Measurements from ENCODE around the gene TTC19. TPM values are rescaled to one million over a fixed set of nuclear protein-coding genes. Genes with fewer than 3 reads are reported as not detected.

Gene TTC19
- total and polyA plus RNA-seq, 2 of the 8 experiments (the other 6 are each of a cell fraction or from before 2014, with no cell fraction given) = 11.8 to 55.0 TPM

GRCh38 chr17:16033729-16034349, 34.2 kb downstream of the TTC19 start:
- FAIRE-seq (no peak), DNase-seq (ENCODE audit: low read depth in 1 of 2, low spot score in 2 of 2) (no peak)
- no peak overlapping the region for H2BK5ac ChIP-seq (ENCODE audit: low read depth, low read length)
- no peak for TF ChIP-seq CEBPB (IDR thresholded peaks at IDR 0.05; ENCODE audit: low read depth, low read length)
- no peak overlapping the region for H3K27ac ChIP-seq (ENCODE audit: low read depth, low read length)
- POLR2A ChIA-PET (ENCODE audit: partially characterized antibody) = interaction anchor here (0.6 to 1.6 kb wide), 8 partner anchors 9 to 442 kb away, joined by 3 to 4 read pairs (median 3); partner anchors contain the start of genes TTC19 and ZSWIM7
- no peak overlapping the region for H2BK120ac ChIP-seq (replicated peaks; ENCODE audit: low read depth, low read length)
- no peaks in the 10 kb centered on the region for H3K79me2 ChIP-seq (ENCODE audit: control insufficient read depth in 1 of 2, insufficient read depth in 2 of 2, low read length in 2 of 2)
- H3K79me1 ChIP-seq (ENCODE audit: low read depth, low read length) = no peaks in the 10 kb centered on the region
- H3K4me2 ChIP-seq (ENCODE audit: insufficient read depth in 1 of 2, low read depth in 2 of 2, low read length in 2 of 2) = no peak overlapping the region
- no peak overlapping the region for H2BK20ac ChIP-seq (ENCODE audit: low read length)
- H2AFZ ChIP-seq (ENCODE audit: low read length) = no peak overlapping the region
- H4K20me1 ChIP-seq (replicated peaks in 1 of 2; ENCODE audit: control insufficient read depth in 1 of 2, insufficient read depth in 2 of 2, low read length in 2 of 2) = peaks cover 2% of the 10 kb centered on the region in 2 experiments
- H3K4ac ChIP-seq (replicated peaks; ENCODE audit: insufficient read length, low read depth, low read length) = no peak overlapping the region
- no peak overlapping the region for H2BK15ac ChIP-seq (ENCODE audit: low read length)
- H3K27me3 ChIP-seq (replicated peaks in 1 of 4; ENCODE audit: control insufficient read depth in 3 of 4, extremely low read depth in 1 of 4, insufficient read depth in 3 of 4, low read length in 3 of 4) = no peaks in the 10 kb centered on the region
- peaks cover 9 to 86% (median 48%) of the 10 kb centered on the region in 4 experiments for H3K36me3 ChIP-seq (ENCODE audit: control insufficient read depth in 2 of 4, insufficient read depth in 4 of 4, low read length in 3 of 4)
- no peaks in the 10 kb centered on the region for H3K9me3 ChIP-seq (ENCODE audit: insufficient read depth in 2 of 2, low read depth in 1 of 2, low read length in 1 of 2)
- H4K8ac ChIP-seq (ENCODE audit: extremely low read depth, insufficient read depth, low read length) = no peak overlapping the region
- H3K56ac ChIP-seq (replicated peaks; ENCODE audit: insufficient read length, low read depth, low read length) = no peak overlapping the region
- no peaks in the 10 kb centered on the region for H3K4me1 ChIP-seq (replicated peaks in 1 of 4; ENCODE audit: control insufficient read depth in 3 of 4, insufficient read depth in 4 of 4, low read length in 3 of 4)
- no peak overlapping the region for H2AK5ac ChIP-seq (ENCODE audit: low read depth, low read length)
- WGBS, 2 experiments (ENCODE audit: extremely low coverage in 1 of 2, insufficient coverage in 1 of 2, insufficient read length in 1 of 2, insufficient replicate concordance in 2 of 2, low coverage in 1 of 2, low lambda C conversion rate in 2 of 2, missing lambda C conversion rate in 1 of 2) = 96% methylated on average over 7 of the region's 7 CpGs; no CpG with 5 or more reads in 1 of the 2 experiments
- no peak overlapping the region for H3K18ac ChIP-seq (ENCODE audit: extremely low read depth, low read length)
- CTCF ChIA-PET (ENCODE audit: partially characterized antibody) = interaction anchor here (1.2 to 1.7 kb wide), 2 partner anchors 11 to 12 kb away, joined by 3 to 5 read pairs; no protein-coding TSS in a partner anchor
- H3K4me3 ChIP-seq (ENCODE audit: extremely low read depth in 1 of 4, insufficient read depth in 2 of 4, low read depth in 3 of 4, low read length in 4 of 4) = no peak overlapping the region
- H4K5ac ChIP-seq (ENCODE audit: insufficient read length, low read depth, low read length) = no peak overlapping the region
- no peak overlapping the region for H3K9ac ChIP-seq (replicated peaks in 1 of 4; ENCODE audit: extremely low read depth in 1 of 4, low read depth in 3 of 4, low read length in 3 of 4)
- no peak overlapping the region for H3K14ac ChIP-seq (ENCODE audit: insufficient read length)
- no peak overlapping the region for H4K91ac ChIP-seq (replicated peaks; ENCODE audit: insufficient read length, low read length)
- H3K23me2 ChIP-seq (ENCODE audit: low read depth, low read length) = no peaks in the 10 kb centered on the region
- no peak overlapping the region for H3K23ac ChIP-seq (ENCODE audit: insufficient read length)
- no peak overlapping the region for H2BK12ac ChIP-seq (ENCODE audit: low read depth, low read length)

Measured in H1 (cell line).